NCI-H2107 treated with DMSO at 0.1 percent for 48 hours (cell line): ENCODE data around the gene RETREG2.

Source experiments
- DNase-seq: peaks from one replicate; lab custom pipeline; 2025; ENCODE audit not compliant: unreplicated experiment; lab: John Stamatoyannopoulos, UW

The RETREG2 gene

GRCh38 chr2:219177552-219178376, at the start of gene RETREG2:
Gene RETREG2 (plus strand): TSS chr2:219178275. CDS start chr2:219178353, 78 bp downstream.
- DNase-seq, result peak; percentile 70

DNA sequence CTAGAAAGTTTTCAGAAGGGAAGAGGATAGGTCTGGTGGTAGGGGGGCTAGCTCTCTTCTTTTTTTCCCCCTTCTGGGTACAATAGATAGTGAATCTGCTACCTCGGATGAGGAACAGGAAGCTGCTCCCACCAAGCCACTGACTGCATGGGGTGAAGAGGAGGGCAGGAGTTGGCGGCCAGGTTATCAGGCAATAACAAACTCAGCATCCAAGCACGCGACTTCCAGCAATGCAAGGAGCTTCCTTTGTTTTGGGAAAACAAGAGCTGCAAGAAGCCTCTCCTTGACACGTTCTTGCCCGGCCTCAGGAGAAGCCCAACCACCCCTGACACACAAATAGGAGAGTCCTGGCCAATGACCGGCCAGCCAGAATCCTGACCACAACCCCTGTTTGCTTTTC, 49.7 kb upstream of the RETREG2 start:
- no peak for DNase-seq

DNA sequence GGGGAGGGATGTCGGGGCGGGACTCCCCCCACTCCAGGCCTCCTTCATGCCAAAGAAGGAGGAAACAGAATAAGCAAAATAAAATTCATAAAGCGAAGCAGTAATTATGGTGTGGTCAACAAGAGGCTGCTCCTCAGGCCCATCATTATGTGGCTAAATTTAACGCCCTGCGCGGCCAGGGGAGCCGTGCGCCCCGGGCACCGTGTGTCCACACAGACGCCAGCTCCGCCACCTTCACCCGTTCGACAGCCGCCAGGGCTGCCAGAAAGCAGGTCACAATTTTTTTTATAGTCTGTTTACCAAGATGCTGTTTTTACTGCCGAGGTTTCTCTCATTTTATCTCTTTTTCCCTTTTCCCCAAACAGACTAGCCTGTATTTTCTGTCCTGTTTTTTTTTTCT, 48.5 kb upstream of the RETREG2 start:
- no peak for DNase-seq

DNA sequence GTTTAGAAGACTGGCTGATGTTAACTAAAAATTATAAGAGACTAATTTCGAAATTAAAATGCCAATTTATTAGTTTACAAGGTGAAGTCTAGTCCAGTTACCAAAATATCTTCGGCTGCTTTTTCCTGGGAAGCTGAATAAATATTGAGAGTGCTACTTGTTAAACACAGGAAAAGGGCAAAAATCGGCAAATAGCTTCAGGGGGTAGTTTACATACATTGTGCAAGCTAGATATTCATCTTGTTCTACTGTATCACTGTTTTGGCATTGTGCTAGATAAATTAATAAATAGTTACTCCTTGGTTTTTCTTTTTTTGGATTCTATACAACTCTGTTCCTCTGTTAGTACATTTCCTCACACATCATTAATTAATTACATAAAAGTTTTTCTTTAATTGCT, 46.7 kb upstream of the RETREG2 start:
- no peak for DNase-seq

DNA sequence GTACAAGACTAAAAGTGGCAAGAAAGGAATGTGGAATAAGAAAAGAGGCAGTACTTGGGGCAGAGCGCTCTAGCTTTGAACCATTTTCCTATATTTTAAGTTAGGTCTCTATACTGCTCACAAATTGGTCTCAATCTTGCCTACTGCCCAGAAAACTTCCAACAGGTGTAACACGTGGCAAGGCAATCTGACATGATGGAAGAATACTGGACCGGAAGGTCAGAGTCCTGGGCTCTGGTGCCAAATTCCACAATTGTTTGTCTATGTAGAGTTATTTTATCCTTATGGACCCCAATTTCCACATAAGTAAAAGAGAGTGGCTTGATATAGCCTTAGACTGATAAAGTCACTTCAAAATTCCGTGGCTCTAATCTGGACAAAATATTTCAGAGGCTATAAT, 46.3 kb upstream of the RETREG2 start:
- no peak for DNase-seq

DNA sequence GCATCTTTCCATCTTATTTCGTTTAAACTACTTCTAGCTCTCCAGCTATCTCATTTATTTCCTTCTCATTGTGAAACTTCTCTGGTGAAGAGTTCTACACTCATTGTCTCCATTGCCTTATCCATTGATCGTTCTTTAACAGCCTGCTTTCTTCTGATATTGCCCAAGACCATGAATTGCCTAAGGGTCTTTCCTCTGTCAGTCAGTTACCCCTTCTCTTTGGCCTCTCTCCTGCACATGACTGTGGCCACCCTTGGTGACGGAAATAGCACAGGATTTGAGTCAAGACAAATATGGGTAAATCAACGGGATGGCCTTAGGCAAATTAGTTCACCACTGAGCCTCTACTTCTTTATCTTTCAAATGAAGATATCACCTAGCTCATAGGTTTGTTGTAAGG, 44.1 kb upstream of the RETREG2 start:
- DNase-seq, result no peak

DNA sequence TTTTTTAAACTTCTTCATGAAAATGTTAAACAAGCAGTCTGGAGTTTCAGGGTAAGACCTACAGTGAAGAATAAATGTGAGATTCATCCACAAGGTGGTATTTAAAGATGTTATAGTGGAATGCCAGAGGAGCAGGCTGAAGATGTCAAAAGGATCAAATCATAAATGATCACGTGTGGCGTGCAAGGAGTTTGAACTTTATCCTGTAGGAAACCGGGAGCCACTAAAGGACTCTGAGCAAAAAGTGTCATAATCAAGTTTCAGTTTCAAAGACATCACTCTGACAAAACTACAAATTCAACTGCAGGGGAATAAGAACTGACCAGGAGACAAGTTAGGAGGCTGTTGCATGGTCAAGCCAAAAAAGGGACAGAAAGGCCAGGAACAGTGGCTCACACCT, 37.4 kb upstream of the RETREG2 start:
- no peak for DNase-seq

DNA sequence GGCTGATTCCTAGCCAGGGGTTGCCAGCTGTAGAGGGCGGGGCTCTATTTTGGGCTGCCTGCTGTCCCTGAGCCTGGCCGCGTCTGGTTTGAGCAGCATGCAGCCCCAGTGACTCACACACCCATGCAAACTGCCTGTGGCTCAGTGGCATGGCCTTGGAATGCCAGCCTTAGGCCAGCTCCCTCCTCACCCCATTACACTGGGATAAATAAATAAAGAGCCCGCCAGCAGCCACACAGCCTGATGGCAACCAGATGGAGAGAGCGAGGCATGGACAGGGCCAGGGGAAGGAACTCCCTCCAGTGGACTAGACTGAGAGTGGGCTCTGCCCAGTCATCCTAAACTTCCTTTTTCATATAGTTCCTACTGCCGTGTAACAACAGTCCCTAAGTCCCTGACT, 35.7 kb upstream of the RETREG2 start:
- no peak for DNase-seq

DNA sequence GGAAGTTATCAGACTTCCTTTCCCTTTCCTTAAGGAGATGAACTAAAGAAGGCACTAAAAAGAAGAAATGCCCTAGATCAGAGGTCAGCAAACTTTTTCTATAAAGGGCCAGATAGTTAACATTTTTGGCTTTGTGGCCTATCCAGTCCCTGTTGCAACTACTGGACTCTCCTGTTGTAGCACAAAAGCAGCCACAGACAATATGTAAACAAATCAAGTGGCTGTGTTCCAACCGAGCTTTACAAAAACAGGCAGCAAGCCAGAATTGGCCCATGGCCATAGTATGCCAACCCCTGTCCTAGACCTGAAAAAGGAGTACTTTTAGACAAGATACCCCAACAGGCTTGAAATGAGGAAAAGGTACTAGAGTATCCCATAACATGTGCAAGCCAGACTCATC, 28.4 kb upstream of the RETREG2 start:
- DNase-seq, result no peak

DNA sequence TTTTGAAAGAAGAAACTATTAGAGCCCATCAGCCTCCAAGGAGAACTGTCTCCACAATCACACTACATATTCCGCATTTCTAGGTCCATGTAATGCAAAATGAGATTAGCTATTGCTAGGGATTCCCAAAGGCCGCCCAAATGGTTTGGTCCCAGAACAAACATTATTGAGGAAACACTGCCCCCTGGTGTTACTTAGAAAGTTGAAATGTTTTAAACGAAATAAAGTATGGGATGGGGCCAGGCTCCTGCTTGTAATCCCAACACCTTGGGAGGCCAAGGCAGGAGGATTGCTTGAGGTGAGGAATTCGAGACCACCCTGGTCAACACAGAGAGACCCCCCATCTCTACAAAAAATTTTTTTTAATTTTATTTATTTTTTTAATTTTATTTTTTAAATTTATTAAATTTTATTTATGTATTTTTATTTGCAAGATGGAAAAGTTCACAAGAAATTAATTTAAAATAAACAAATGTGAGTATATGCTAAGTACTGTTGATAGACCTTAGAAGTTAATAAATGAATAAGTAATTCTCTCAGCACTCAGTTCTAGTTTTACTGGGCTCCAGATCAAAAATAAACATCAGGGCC, 22.9 kb upstream of the RETREG2 start:
- peak; percentile 57 for DNase-seq

GRCh38 chr2:219157396-219157795, 20.7 kb upstream of the RETREG2 start:
- DNase-seq, result no peak

DNA sequence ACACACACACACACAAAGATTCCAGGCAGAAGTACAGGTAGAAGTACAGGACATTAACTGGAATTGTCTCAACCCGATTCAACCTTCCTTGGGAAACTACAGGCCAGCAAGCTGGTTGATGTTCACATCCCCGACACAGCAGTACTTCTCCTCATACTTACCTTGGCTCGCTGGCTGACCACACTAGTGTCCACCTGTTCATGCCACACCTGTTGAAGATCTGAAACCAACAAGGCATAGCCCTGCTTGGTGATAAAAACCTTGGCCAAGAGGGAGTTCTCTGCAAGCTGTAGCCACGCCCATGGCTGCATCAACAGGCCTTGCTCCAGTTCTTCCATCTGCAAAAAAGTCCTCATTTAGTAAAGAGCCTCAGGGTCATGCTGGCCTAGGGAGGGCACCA, 20.1 kb upstream of the RETREG2 start:
- no peak for DNase-seq

- DNase-seq, result no peak
Measured at GRCh38 chr2:219158586-219158985, 19.5 kb upstream of the RETREG2 start.

- no peak for DNase-seq
Measured at GRCh38 chr2:219159771-219160185, 18.3 kb upstream of the RETREG2 start.

DNA sequence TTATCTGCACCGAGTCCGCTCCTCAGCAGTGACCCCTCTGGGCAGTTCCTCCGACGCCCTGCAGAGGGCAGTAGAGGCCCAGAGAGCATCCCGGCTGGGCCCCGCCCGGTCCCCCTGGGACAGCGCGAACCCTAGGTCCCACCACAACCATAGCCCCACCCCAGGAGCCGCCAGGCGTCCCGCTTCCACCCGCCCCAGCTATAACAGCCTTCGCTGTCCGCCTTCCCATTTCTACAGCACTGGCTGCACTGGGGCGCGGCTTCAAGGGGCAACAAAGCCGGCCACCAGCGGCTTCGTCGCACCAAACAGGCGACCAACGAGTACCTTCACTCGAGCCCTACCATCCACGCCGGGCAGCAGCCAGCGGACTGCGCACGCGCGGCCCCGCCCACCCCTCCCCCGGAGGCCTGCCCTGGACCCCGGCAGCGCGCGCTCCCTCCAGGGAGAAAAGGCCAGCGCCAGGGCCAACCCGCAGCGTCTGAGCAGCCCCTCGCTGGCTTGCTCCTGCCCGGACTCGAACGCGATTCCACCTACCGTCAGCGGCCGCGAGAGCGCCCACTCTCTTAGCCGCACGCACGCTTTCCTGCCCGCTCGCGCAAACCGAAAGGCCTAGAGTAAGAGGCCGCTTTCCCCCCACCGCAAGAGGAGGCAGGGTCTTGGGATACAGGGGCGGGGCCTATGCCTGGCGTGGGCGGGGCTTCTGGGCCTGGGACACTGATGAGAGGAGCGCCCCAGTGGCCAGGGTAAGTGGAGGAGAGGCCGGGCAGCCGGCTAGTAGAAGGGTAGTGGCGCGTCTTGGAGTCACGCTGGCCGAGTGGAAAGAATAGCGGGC, 17.7 kb upstream of the RETREG2 start, which contains the start of gene NHEJ1:
Gene NHEJ1, minus strand, starts transcription at position 630 of the 832 bp plus-strand sequence. CDS start 2,453 bp downstream, outside the sequence.
- peak; percentile 50 for DNase-seq

DNA sequence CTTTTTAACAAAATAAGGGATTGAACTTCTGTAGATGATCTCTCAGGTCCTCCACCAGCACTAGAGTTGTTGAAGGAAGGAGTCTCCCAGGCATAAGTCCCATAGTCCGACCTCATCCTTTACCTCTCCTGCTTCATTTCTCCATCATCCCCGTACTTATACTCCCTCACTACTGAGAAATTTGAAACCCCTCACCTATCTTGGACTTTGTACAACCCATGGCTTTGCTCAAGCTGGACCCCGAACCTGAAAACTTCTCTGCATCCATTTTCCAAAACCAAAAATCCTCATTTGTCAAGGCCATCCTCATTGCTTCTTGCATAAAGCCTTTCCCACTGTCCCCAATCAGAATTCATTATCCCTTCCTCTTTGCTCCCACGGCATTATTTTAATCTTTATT, 17.0 kb upstream of the RETREG2 start:
- DNase-seq, result no peak

DNA sequence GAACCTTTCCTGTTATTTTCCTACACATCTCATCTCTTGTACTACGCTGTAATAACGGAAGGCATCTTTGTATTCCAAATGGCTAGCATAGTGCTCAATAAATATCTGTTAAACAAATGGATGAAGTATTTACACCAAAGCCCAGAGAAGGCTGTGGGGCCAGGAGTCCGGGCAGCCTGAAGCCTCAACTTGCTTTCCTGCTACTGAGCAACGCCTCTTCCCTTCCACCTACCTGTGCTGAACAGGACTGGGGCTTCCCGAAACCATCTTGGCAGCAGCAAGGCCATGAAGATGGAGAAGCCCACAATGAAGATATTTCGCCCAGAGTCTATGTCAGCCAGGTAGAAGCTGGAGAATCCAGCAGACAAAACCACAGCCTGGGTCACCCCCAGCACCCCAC, 14.9 kb upstream of the RETREG2 start:
- no peak for DNase-seq

GRCh38 chr2:219165058-219165911, 12.8 kb upstream of the RETREG2 start:
- DNase-seq, result no peak

DNA sequence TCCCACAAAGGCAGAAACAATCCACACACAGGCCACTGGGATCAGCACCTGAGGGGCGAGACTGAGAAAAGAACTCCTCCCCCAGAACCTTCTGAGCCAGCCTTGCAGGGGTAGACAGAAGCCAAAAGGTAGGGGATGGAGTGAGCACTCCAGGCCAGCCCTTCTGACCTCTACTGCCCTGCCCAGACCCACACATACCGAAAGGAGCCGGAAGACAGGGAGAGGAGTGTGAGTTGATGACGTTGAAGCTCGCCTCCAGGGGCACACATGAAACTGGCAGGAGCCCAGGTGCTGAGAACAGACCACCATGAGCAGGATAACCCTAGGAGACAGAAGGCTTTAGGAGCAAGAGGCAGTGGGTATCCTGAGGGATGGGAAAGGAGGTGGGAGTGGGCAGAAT, 10.1 kb upstream of the RETREG2 start:
- no peak for DNase-seq

DNA sequence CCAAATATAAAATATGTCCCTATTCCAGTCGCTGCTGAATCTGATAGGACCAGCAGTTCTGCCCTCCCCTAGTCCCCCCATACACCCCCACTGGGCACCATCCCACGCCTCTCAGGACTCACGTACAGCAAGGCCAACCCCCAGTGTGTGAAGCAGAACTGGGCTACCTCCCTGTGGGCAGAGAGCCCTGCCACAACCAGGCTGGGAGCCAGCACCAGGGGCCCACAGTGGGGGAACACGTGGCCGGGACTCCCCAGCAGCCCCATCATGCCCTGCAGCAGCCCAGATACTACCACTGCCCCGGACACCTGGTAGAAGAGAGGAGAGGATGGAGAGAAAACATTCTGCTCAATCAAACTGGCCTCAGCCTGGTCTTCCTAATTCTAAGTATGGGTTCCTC, 9.5 kb upstream of the RETREG2 start:
- no peak for DNase-seq

GRCh38 chr2:219168932-219169331, 9.1 kb upstream of the RETREG2 start:
- no peak for DNase-seq
